K562 (cell line): ENCODE results near the gene OPA3. TPM values are rescaled to one million over a fixed set of nuclear protein-coding genes. Genes with fewer than 3 reads are reported as not detected.

Source experiments
- ARNT ChIP-seq, 2 experiments: fragments of 450-650 bp; IDR thresholded peaks; 2 replicates each; pipeline ENCODE4 v1.6.1; 2016; ENCODE audit warnings: mild to moderate bottlenecking in 1 of 2
- ATF2 ChIP-seq: sonication (generic); formaldehyde crosslinking; IDR thresholded peaks from 2 replicates; pipeline ENCODE4 v1.8.1; 2022; ENCODE audit warnings: missing genetic modification reagents
- CBX2 ChIP-seq: fragments of 200-600 bp; sonication (generic); IDR thresholded peaks from one replicate; pipeline ENCODE4 v1.6.1; 2012; ENCODE audit warnings: mild to moderate bottlenecking, low read length, inconsistent platforms; ENCODE audit not compliant: insufficient read depth, poor library complexity, severe bottlenecking
- CREB5 ChIP-seq: fragments of 250-450 bp; sonication (Bioruptor Pico); IDR thresholded peaks from 2 replicates; pipeline ENCODE4 v1.5.0; 2020; ENCODE audit warnings: mild to moderate bottlenecking
- EP300 ChIP-seq: IDR thresholded peaks from 2 replicates; pipeline ENCODE4 v1.6.1; 2012; ENCODE audit warnings: low read length, improper control_type of control experiment
- FOXJ3 ChIP-seq: sonication (generic); formaldehyde crosslinking; IDR thresholded peaks from 2 replicates; pipeline ENCODE4 v1.4.0; 2020; ENCODE audit warnings: mild to moderate bottlenecking, missing genetic modification reagents
- GABPB1 ChIP-seq: sonication (generic); formaldehyde crosslinking; IDR thresholded peaks from 2 replicates; pipeline ENCODE4 v1.8.0; 2022; ENCODE audit warnings: mild to moderate bottlenecking, missing genetic modification reagents
- HDAC3 ChIP-seq: fragments of 450-650 bp; IDR thresholded peaks from 2 replicates; pipeline ENCODE4 v1.6.1; 2018; ENCODE audit warnings: borderline replicate concordance, mild to moderate bottlenecking, moderate library complexity; ENCODE audit not compliant: partially characterized antibody
- HOXB6 ChIP-seq: fragments of 250-450 bp; sonication (Bioruptor Pico); IDR thresholded peaks from 2 replicates; pipeline ENCODE4 v1.5.1; 2022; ENCODE audit warnings: mild to moderate bottlenecking, borderline replicate concordance
- ILK ChIP-seq: fragments of 450-650 bp; IDR thresholded peaks from 2 replicates; pipeline ENCODE4 v1.6.1; 2016; ENCODE audit warnings: missing genetic modification characterization, low read depth, mild to moderate bottlenecking, missing compliant biosample characterization, moderate library complexity, borderline replicate concordance
- KLF16 ChIP-seq: IDR thresholded peaks from 2 replicates; pipeline ENCODE4 v1.6.1; 2016; ENCODE audit warnings: antibody characterized with exemption
- MYC ChIP-seq, 2 experiments: fragments of 250-450 bp in 1 of 2; sonication (Bioruptor Pico) in 1 of 2; IDR thresholded peaks; 2 replicates each; pipeline versions ENCODE4 v1.5.1 to v1.6.1; 2012 to 2021; ENCODE audit warnings: low read depth in 2 of 2, borderline replicate concordance in 1 of 2, improper control_type of control experiment in 1 of 2, low read length in 1 of 2, mild to moderate bottlenecking in 1 of 2, moderate library complexity in 1 of 2
- NR2C1 ChIP-seq, 2 experiments: fragments of 450-650 bp; IDR thresholded peaks; 2 replicates each; pipeline ENCODE4 v1.6.1; 2017; ENCODE audit warnings: mild to moderate bottlenecking in 2 of 2, antibody characterized with exemption in 1 of 2, inconsistent platforms in 1 of 2, missing compliant biosample characterization in 1 of 2, missing genetic modification characterization in 1 of 2
- PTBP1 ChIP-seq: fragments of 200-400 bp; formaldehyde crosslinking; IDR thresholded peaks from 2 replicates; pipeline ENCODE4 v1.6.1; 2017; ENCODE audit warnings: low read depth, low read length
- PTTG1 ChIP-seq: fragments of 450-650 bp; IDR thresholded peaks from 2 replicates; pipeline ENCODE4 v1.6.1; 2016; ENCODE audit warnings: low read depth, mild to moderate bottlenecking, missing genetic modification characterization, missing compliant biosample characterization
- SLC30A9 ChIP-seq: fragments of 250-450 bp; sonication (Bioruptor Pico); IDR thresholded peaks from 2 replicates; pipeline ENCODE4 v1.8.0; 2022; ENCODE audit warnings: mild to moderate bottlenecking, moderate library complexity
- SMAD3 ChIP-seq: fragments of 450-650 bp; formaldehyde crosslinking; conservative IDR thresholded peaks from 2 replicates; pipeline ENCODE4 v1.4.0; 2020; ENCODE audit warnings: mild to moderate bottlenecking
- TCF3 ChIP-seq: sonication (generic); formaldehyde crosslinking; IDR thresholded peaks from 2 replicates; pipeline ENCODE4 v1.4.0; 2020; ENCODE audit warnings: mild to moderate bottlenecking, missing genetic modification reagents
- ZKSCAN8 ChIP-seq: fragments of 200-800 bp; sonication (Bioruptor generic); IDR thresholded peaks from 2 replicates; pipeline ENCODE4 v1.6.1; 2016; ENCODE audit warnings: missing genetic modification characterization, missing compliant biosample characterization
- polyA plus RNA-seq, 8 experiments: library from polyadenylated mRNA; depleted of rRNA in 4 of 8; stranded (reverse) in 5 of 8; unstranded in 3 of 8; fragments of >200 nt; fragmentation: Nextera tagmentation in 2 of 8; fragmentation: Illumina TruSeq in 1 of 8; extraction: Ambion mirVana in 2 of 8; extraction: Trizol in 1 of 8; gene quantifications; 2 replicates each; pipeline versions ENCODE4 v1.2.1 to v1.2.3, GENCODE V29; 2011 to 2014; ENCODE audit warnings: inconsistent platforms in 1 of 8, missing spikeins in 1 of 8
- total RNA-seq, 7 experiments: library from RNA; depleted of rRNA in 6 of 7; stranded (reverse); fragments of >200 nt in 6 of 7; fragmentation: Illumina TruSeq in 2 of 7; extraction: Trizol in 2 of 7; gene quantifications; 2 replicates each; pipeline versions ENCODE4 v1.2.1 to v1.2.3, GENCODE V29; 2011 to 2021; ENCODE audit warnings: low replicate concordance in 1 of 7
- TF ChIP-seq, protein P1 (sequence below), 2 experiments: fragments of 450-650 bp in 1 of 2; sonication (generic) in 1 of 2; formaldehyde crosslinking in 1 of 2; IDR thresholded peaks in 1 of 2; conservative IDR thresholded peaks in 1 of 2; 2 replicates each; pipeline versions ENCODE4 v1.6.1 to v1.8.1; 2016 to 2023; ENCODE audit warnings: mild to moderate bottlenecking in 2 of 2, moderate library complexity in 2 of 2, inconsistent platforms in 1 of 2, missing genetic modification reagents in 1 of 2
- TF ChIP-seq, protein P2 (sequence below): fragments of 250-450 bp; sonication (Bioruptor Pico); IDR thresholded peaks from 2 replicates; pipeline ENCODE4 v1.4.0; 2020

The OPA3 gene
- total and polyA plus RNA-seq, 9 of the 15 experiments (the other 6 are each of a cell fraction or from before 2014, with no cell fraction given) = 1.4 to 18.8 (median 9.0) TPM

DNA sequence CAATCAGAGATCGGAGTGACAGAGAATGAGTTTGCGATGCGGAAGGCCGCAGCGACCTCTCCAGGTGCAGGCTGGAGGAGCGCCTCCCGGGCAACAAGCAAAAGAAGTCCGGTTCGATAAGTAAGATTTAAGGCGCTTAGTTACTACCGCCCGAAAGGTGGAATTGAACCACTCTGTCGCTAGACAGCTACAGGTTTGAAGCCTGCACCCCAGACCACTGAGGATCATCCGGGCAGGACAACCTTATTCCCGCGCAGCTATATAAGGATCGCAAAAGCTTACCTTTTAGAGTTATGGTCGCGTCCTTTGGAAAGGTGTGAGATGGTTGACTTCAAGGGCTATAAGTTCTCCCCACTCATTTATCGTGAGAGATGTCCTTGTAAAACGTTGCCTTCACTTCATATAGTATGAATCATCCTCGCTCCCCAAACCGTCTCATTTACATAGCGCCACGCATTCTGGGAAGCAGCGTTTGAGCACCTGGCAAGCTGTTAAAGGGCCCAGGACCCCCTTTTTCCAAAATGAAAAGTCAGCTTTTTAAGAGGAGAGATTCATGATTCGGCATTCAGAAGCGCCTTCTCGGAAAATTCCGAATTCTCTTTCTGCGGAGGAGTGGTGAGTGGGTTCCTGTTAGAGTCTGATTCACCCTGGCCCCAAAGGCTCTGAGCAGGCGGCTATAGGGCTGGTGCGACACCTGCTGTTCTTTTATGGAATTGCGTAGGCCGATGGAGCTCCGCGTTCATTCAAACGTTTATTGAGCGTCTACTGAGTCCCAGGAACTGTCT is 106.0 kb downstream of the OPA3 start (continued):
- TF ChIP-seq CREB5 (CRISPR knock-in tag) = no peak
- no peak; the same call in 1 of the 2 replicates for TF ChIP-seq SMAD3
- TF ChIP-seq, protein P1, sequence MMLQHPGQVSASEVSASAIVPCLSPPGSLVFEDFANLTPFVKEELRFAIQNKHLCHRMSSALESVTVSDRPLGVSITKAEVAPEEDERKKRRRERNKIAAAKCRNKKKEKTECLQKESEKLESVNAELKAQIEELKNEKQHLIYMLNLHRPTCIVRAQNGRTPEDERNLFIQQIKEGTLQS (IDR thresholded peaks at IDR 0.05) = peak; percentile 51; the same call in 1 of the 2 replicates
- TF ChIP-seq, protein P1 (CRISPR knock-in tag; conservative IDR thresholded peaks at IDR 0.05) = no peak; the same call in 1 of the 2 replicates
- peak in 1 of 2 experiments; percentile 82; a peak in 3 of 4 replicates for TF ChIP-seq ARNT (IDR thresholded peaks at IDR 0.05)
- no peak for TF ChIP-seq HDAC3
- TF ChIP-seq MYC (IDR thresholded peaks at IDR 0.05; ENCODE audit: low read depth, low read length) = peak; percentile 68; the same call in 1 of the 2 replicates
- TF ChIP-seq MYC (CRISPR knock-in tag; IDR thresholded peaks at IDR 0.05; ENCODE audit: borderline replicate concordance, low read depth) = no peak
- no peak for TF ChIP-seq CBX2
- peak; percentile 84; the same call in 1 of the 2 replicates for TF ChIP-seq PTBP1
- TF ChIP-seq HOXB6 (CRISPR knock-in tag) = no peak
- no peak for TF ChIP-seq PTTG1
- TF ChIP-seq SLC30A9 (CRISPR knock-in tag) = no peak
- TF ChIP-seq GABPB1 = peak; percentile 60; the same call in 1 of the 2 replicates
- no peak for TF ChIP-seq ILK (tag)
- no peak for TF ChIP-seq NR2C1 (IDR thresholded peaks at IDR 0.05)
- TF ChIP-seq NR2C1 (tag; IDR thresholded peaks at IDR 0.05) = no peak
- TF ChIP-seq ZKSCAN8 = peak; percentile 80; the same call in 1 of the 2 replicates
- TF ChIP-seq TCF3 (CRISPR knock-in tag) = no peak
- peak; percentile 59 for TF ChIP-seq EP300
- no peak for TF ChIP-seq ATF2 (CRISPR knock-in tag)
- TF ChIP-seq FOXJ3 = no peak
- TF ChIP-seq, protein P2, sequence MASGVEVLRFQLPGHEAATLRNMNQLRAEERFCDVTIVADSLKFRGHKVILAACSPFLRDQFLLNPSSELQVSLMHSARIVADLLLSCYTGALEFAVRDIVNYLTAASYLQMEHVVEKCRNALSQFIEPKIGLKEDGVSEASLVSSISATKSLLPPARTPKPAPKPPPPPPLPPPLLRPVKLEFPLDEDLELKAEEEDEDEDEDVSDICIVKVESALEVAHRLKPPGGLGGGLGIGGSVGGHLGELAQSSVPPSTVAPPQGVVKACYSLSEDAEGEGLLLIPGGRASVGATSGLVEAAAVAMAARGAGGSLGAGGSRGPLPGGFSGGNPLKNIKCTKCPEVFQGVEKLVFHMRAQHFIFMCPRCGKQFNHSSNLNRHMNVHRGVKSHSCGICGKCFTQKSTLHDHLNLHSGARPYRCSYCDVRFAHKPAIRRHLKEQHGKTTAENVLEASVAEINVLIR (CRISPR knock-in tag) = no peak
- TF ChIP-seq KLF16 = peak; percentile 63; the same call in 1 of the 2 replicates
